Cardiac muscle cell (in vitro differentiated cells and primary cell): ENCODE measurements around the gene BUD31. TPM values are rescaled to one million over a fixed set of nuclear protein-coding genes. Genes with fewer than 3 reads are reported as not detected.

Experiments
- DNase-seq, 2 donors: peaks; one replicate each; pipeline versions ENCODE4 v3.0.0 to v3.0.0-alpha.2; 2010 to 2017; ENCODE audit warnings: low read depth in 1 of 2, low spot score in 1 of 2
- H3K27ac ChIP-seq: fragments of 200-600 bp; sonication (generic); 2 replicates; pipeline ENCODE4 v1.5.1; 2016
- H3K27me3 ChIP-seq: fragments of 200-600 bp; sonication (generic); 2 replicates; pipeline ENCODE4 v1.6.0; 2016; ENCODE audit warnings: control low read depth
- H3K36me3 ChIP-seq: fragments of 200-600 bp; sonication (generic); 2 replicates; pipeline ENCODE4 v1.5.1; 2016; ENCODE audit warnings: control low read depth
- H3K4me1 ChIP-seq: fragments of 200-600 bp; sonication (generic); 2 replicates; pipeline ENCODE4 v1.8.1; 2017; ENCODE audit warnings: low read depth, mild to moderate bottlenecking, mixed run types
- H3K4me3 ChIP-seq: fragments of 200-600 bp; sonication (generic); 2 replicates; pipeline ENCODE4 v1.5.1; 2016; ENCODE audit warnings: mild to moderate bottlenecking
- H3K9me3 ChIP-seq: fragments of 200-600 bp; sonication (generic); 2 replicates; pipeline ENCODE4 v1.5.1; 2017; ENCODE audit warnings: low read depth, mild to moderate bottlenecking, control low read depth
- polyA plus RNA-seq: library from polyadenylated mRNA; unstranded; fragments of >200 nt; fragmentation: Nextera tagmentation; extraction: Ambion mirVana; gene quantifications from 2 replicates; pipeline ENCODE4 v1.2.1, GENCODE V29; 2016
- total RNA-seq: library from RNA; depleted of rRNA; stranded (reverse); fragments of >200 nt; gene quantifications from 2 replicates; pipeline ENCODE4 v1.2.3, GENCODE V29; 2016
- TF ChIP-seq, protein P1 (sequence below): IDR thresholded peaks from 2 replicates; pipeline ENCODE4 v1.5.1; 2012; ENCODE audit warnings: low read depth, mild to moderate bottlenecking, low read length

Gene BUD31
- total and polyA plus RNA-seq, 2 experiments from 2014 or later = 66.9 to 193 TPM

DNA sequence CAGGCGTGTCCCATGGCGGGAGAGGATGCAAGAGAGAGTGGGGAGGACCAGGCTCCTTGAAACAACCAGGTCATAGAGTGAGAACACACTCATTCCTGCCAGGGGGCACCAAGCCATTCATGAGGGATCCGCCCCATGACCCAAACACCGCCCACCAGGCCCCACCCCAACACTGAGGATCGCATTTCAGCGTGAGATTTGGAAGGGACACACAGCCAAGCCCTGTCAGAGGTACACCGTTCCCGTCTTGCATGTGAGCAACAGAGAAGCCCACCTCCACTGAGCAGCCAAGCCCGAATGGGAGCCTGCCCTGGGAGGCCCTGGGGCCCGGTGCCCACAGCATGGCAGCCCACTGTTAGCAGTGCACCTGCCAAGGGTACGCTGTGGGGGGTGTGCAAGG lies 42.1 kb upstream of the BUD31 start:
- Histone ChIP-seq H3K4me3 (no peak overlapping the region), H3K9me3 (no peaks in the 10 kb centered on the region), H3K4me1 (no peaks in the 10 kb centered on the region), H3K27ac (no peak overlapping the region), H3K36me3 (peaks cover 44% of the 10 kb centered on the region), H3K27me3 (no peaks in the 10 kb centered on the region)
- no peak for DNase-seq
- TF ChIP-seq, protein P1, sequence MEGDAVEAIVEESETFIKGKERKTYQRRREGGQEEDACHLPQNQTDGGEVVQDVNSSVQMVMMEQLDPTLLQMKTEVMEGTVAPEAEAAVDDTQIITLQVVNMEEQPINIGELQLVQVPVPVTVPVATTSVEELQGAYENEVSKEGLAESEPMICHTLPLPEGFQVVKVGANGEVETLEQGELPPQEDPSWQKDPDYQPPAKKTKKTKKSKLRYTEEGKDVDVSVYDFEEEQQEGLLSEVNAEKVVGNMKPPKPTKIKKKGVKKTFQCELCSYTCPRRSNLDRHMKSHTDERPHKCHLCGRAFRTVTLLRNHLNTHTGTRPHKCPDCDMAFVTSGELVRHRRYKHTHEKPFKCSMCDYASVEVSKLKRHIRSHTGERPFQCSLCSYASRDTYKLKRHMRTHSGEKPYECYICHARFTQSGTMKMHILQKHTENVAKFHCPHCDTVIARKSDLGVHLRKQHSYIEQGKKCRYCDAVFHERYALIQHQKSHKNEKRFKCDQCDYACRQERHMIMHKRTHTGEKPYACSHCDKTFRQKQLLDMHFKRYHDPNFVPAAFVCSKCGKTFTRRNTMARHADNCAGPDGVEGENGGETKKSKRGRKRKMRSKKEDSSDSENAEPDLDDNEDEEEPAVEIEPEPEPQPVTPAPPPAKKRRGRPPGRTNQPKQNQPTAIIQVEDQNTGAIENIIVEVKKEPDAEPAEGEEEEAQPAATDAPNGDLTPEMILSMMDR = no peak

DNA sequence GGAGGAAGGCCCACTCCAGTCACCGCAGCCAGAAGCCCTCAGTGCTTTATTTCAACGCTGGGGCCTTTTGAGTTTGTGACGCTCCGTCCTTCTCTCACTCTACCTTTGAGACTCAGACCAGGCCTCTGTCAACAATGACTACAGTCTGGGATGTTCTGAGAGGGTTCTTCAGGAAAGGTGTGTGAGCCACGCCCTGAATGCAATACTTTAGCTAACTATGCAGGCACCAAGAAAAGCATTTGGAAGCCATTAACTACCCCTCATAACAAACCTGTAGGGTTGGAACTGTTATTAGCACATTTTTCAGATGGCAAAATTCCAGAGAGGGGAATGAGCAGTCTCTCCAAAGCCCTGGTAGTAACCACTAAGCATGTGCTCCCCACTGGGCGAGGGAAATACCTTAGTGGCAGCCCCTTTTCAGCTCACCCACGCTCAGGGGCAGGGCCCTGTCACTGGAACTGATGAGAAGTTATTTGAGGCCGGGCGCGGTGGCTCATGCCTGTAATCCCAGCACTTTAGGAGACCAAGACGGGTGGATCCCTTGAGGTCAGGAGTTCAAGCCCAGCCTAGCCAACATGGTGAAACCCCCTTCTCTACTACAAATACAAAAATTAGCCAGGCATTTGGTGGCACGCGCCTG lies 39.9 kb upstream of the BUD31 start:
- H3K4me3 ChIP-seq = no peak overlapping the region
- no peaks in the 10 kb centered on the region for H3K27me3 ChIP-seq
- DNase-seq = no peak
- no peaks in the 10 kb centered on the region for H3K9me3 ChIP-seq
- peaks cover 33% of the 10 kb centered on the region for H3K36me3 ChIP-seq
- H3K4me1 ChIP-seq = peaks cover 9% of the 10 kb centered on the region
- TF ChIP-seq, protein P1 = no peak
- H3K27ac ChIP-seq = no peak overlapping the region

DNA sequence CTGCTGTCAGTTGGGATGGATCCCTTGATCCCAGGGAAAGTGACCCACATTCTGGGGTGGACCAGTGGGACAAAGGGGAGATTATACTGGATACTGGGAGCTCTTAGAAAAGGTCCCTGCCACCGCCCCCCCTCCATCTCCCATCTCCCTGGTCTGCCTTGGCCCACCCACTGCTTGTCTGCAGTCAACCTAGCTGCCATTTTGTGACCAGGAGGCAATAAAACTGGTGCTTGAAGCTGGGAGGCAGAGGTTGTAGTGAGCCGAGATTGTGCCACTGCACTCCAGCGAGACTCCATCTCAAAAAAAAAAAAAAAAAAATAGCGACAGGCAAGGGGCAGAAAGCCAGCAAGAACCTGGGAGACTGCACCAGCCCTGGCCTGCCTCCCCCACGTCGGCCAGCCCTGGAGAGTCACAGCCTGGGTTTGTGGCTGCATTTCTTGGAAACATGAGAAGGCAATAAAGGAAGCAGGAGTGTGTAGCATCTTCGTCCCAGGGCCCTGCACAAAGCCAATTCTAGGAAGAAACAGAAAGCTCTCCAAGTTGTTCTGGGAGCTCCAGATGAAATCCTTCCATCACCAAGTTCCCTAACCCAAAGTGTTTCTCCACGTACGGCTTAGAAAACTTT lies 38.9 kb upstream of the BUD31 start:
- Histone ChIP-seq H3K4me1 (peaks cover 9% of the 10 kb centered on the region), H3K27ac (no peak overlapping the region), H3K9me3 (no peaks in the 10 kb centered on the region), H3K36me3 (peaks cover 25% of the 10 kb centered on the region), H3K27me3 (no peaks in the 10 kb centered on the region), H3K4me3 (no peak overlapping the region)
- peak in 1 of 2 donors; percentile 66 for DNase-seq
- TF ChIP-seq, protein P1 = no peak

DNA sequence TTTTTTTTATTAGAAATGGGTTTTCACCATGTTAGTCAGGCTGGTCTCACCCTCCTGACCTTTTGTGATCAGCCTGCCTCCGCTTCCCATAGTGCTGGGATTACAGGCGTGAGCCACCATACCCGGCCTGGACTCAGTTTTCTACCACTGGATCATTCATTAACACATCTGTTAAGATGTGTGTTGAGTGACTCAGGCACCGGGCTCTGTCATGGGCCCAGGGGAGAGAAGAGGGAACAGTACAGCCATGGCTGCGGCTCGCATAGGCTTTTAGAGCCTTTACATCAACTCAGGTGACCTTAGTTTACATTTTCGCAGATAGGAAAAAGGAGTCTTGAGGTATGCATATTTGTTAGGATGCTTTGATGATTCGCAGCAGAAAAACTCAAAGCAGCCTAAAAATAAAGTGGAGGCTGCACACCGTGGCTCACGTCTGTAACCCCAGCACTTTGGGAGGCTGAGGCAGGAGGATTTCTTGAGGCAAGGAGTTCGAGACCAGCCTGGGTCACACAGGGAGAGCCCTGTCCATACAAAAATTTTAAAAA lies 37.3 kb upstream of the BUD31 start:
- Histone ChIP-seq H3K27ac (no peak overlapping the region), H3K36me3 (peaks cover 12% of the 10 kb centered on the region), H3K27me3 (no peaks in the 10 kb centered on the region), H3K9me3 (no peaks in the 10 kb centered on the region), H3K4me3 (no peak overlapping the region), H3K4me1 (peaks cover 9% of the 10 kb centered on the region)
- TF ChIP-seq, protein P1 = no peak
- DNase-seq = no peak

DNA sequence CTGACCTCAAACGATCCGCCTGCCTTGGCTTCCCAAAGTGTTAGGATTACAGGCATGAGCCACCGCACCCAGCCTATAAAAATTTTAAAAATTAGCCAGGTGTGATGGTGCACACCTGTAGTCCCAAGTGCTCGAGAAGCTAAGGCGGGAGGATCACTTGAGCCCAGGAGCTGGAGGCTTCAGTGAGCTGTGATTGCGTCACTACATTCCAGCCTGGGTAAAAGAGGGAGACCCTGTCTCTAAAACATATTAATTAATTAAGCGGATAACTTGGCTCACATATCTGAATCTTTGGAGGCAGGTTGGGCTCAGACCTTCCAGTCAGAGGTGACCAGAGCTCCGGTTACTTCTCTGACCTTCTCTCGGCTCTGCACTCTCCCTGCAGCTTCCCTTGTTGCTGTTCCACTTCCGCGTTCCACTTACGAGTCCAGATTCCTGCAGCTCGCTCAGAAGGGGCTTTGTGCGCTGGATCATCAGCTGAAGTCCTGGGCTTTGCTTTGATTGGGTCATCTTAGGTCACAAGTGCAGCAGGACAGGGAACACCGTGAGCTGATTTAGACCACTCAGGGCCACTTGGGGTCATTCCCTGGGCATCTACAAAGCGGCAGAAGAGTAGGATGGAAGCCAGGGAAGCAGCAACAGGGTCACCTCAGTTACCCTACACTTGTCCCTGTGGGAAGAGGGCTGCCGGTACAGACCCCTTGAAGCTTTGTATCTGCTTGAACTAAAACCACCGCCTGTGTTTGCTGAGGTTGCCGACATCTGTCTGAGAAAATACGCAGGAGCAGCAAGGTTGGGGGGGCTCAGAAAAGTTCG lies 36.3 kb upstream of the BUD31 start:
- Histone ChIP-seq H3K4me1 (peaks cover 9% of the 10 kb centered on the region), H3K9me3 (no peaks in the 10 kb centered on the region), H3K27me3 (no peaks in the 10 kb centered on the region), H3K36me3 (peaks cover 2% of the 10 kb centered on the region), H3K27ac (peak overlapping the region; percentile 65), H3K4me3 (no peak overlapping the region)
- TF ChIP-seq, protein P1 = no peak
- DNase-seq = peak; percentile 55 to 87
